Activated gamma-delta T cell treated with Interleukin-2 at 50 U/mL for 16 hours (primary cell): ENCODE data around the gene LRRC74B.

Experiments used
- DNase-seq: peaks from one replicate; pipeline ENCODE4 v3.0.0-alpha.2; 2020

The LRRC74B gene

GRCh38 chr22:21014726-21015465 is 30.9 kb upstream of the LRRC74B start, which contains the start of gene P2RX6:
P2RX6 (plus strand) TSS chr22:21015165; CDS start chr22:21015175, 10 bp downstream.
- DNase-seq, result no peak

- DNase-seq, result no peak
These were observed 30.2 kb upstream of the LRRC74B start for GRCh38 chr22:21015466-21016006.

GRCh38 chr22:21016644-21017420 is 28.9 kb upstream of the LRRC74B start:
- no peak for DNase-seq

GRCh38 chr22:21018314-21018713 is 27.4 kb upstream of the LRRC74B start:
- no peak for DNase-seq

GRCh38 chr22:21020802-21021429 is 24.8 kb upstream of the LRRC74B start:
- no peak for DNase-seq

GRCh38 chr22:21022507-21022906 is 23.2 kb upstream of the LRRC74B start:
- no peak for DNase-seq

GRCh38 chr22:21022955-21023614 is 22.7 kb upstream of the LRRC74B start:
- no peak for DNase-seq

- DNase-seq, result peak; percentile 34
These were observed 20.5 kb upstream of the LRRC74B start for GRCh38 chr22:21025266-21025665.

- DNase-seq, result no peak
These were observed 19.7 kb upstream of the LRRC74B start for GRCh38 chr22:21025763-21026755.

- no peak for DNase-seq
These were observed 18.7 kb upstream of the LRRC74B start for GRCh38 chr22:21026783-21027692.

GRCh38 chr22:21028277-21029251 is 17.2 kb upstream of the LRRC74B start:
- no peak for DNase-seq

GRCh38 chr22:21029486-21030025 is 16.2 kb upstream of the LRRC74B start:
- DNase-seq, result no peak

- no peak for DNase-seq
These were observed 15.7 kb upstream of the LRRC74B start for GRCh38 chr22:21030032-21030431.

- no peak for DNase-seq
These were observed 14.9 kb upstream of the LRRC74B start for GRCh38 chr22:21030621-21031544.

GRCh38 chr22:21031545-21032036 is 14.2 kb upstream of the LRRC74B start:
- no peak for DNase-seq

- DNase-seq, result no peak
These were observed 13.5 kb upstream of the LRRC74B start, which contains the start of gene SLC7A4 for GRCh38 chr22:21032037-21032867. SLC7A4 (minus strand) TSS chr22:21032561; CDS start chr22:21031812, 749 bp downstream.
